IPS-18a (cell line): ENCODE data around the gene CD99L2.

Experiments
- H3K27ac ChIP-seq: one replicate; pipeline ENCODE4 v1.5.1; 2013; ENCODE audit warnings: low read length
- H3K27me3 ChIP-seq: one replicate; pipeline ENCODE4 v1.6.1; 2013; ENCODE audit warnings: mild to moderate bottlenecking, low read length; ENCODE audit not compliant: control insufficient read depth, insufficient read depth
- H3K36me3 ChIP-seq: one replicate; pipeline ENCODE4 v1.6.1; 2013; ENCODE audit warnings: low read depth, low read length; ENCODE audit not compliant: control insufficient read depth
- H3K4me1 ChIP-seq: one replicate; pipeline ENCODE4 v1.6.1; 2013; ENCODE audit warnings: low read depth, low read length; ENCODE audit not compliant: control insufficient read depth
- H3K4me3 ChIP-seq: one replicate; pipeline ENCODE4 v1.5.1; 2013; ENCODE audit warnings: low read length
- H3K9ac ChIP-seq: one replicate; pipeline ENCODE4 v1.6.1; 2013; ENCODE audit warnings: mild to moderate bottlenecking, low read length, moderate library complexity
- H3K9me3 ChIP-seq: one replicate; pipeline ENCODE4 v1.6.1; 2013; ENCODE audit warnings: low read depth, low read length; ENCODE audit not compliant: control insufficient read depth

The CD99L2 gene

DNA sequence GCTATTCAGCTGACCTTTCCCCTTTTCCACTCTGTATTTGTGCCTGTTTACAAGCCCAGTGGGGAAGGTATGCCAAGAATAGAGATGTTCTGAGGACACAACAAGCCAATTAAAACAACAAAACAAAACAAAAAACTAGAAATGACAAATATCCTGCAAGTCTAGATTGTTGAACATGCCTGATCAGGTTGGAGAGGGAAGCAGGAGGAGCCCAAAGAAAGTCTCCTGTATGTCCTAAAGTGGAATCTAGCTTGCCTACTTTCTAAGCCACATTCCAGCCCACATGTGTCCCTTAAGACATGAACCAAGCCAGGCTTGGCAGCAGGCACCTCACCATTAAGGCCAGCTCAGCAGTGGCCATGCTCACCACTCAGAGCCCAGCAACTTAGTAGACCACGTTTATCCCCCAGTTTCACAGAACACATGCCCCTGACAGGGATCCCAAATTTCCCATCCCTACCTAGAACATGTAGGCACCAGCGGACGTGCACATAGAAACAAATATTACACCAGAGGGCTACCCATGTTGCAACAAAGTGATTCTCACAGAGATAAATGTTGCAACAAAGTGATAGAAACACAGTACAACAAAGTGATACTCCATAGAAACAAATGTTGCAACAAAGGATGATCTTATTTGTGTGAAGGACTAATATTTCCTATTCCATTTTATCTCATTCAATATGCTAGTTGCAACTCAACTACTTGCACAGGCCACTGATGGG lies 48.3 kb downstream of the CD99L2 start:
- Histone ChIP-seq H3K9me3 (no peaks in the 10 kb centered on the region), H3K27ac (no peak overlapping the region), H3K9ac (no peak overlapping the region), H3K4me1 (no peaks in the 10 kb centered on the region), H3K27me3 (no peaks in the 10 kb centered on the region), H3K4me3 (no peak overlapping the region), H3K36me3 (no peaks in the 10 kb centered on the region)

DNA sequence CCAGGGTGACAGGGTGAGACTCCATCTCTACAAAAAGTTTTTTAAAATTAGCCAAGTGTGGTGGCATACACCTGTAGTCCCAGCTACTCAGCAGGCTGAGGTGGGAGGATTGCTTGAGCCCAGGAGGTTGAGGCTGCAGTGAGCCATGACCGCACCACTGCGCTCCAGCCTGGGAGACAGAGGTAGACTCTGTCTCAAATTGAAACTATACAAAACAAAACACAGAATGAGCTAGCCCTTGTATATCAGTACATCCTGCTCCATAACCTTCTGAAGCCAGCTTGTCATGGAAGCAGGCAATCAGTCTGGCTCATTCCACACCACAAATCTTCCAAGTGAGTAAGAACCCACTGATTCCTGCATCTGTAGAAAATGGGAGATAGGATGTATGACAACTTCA lies 49.0 kb downstream of the CD99L2 start:
- Histone ChIP-seq H3K9ac (no peak overlapping the region), H3K4me1 (no peaks in the 10 kb centered on the region), H3K27me3 (no peaks in the 10 kb centered on the region), H3K27ac (no peak overlapping the region), H3K36me3 (no peaks in the 10 kb centered on the region), H3K4me3 (no peak overlapping the region), H3K9me3 (no peaks in the 10 kb centered on the region)

DNA sequence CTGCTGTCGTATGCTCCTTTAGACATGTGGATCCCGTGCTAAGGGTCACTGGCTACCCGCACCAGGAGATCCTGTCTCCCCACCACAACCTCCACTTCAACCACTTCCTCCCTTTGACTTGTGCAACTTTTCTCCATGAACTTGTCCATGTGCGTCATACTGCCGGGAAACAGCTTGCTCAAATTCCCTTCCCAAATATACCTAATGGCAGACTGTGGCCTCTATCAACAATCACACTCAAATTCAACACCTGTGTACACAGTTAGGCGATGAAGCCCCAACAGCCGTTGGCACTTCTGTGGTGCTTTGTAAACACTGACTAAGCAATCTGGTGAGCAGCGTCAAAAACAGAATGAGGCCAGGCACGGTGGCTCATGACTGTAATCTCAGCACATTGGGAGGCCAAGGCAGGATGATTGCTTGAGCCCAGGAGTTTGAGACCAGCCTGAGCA lies 49.5 kb downstream of the CD99L2 start:
- H3K36me3 ChIP-seq = no peaks in the 10 kb centered on the region
- no peaks in the 10 kb centered on the region for H3K9me3 ChIP-seq
- H3K4me3 ChIP-seq = no peak overlapping the region
- no peaks in the 10 kb centered on the region for H3K4me1 ChIP-seq
- H3K9ac ChIP-seq = no peak overlapping the region
- H3K27ac ChIP-seq = no peak overlapping the region
- no peaks in the 10 kb centered on the region for H3K27me3 ChIP-seq

DNA sequence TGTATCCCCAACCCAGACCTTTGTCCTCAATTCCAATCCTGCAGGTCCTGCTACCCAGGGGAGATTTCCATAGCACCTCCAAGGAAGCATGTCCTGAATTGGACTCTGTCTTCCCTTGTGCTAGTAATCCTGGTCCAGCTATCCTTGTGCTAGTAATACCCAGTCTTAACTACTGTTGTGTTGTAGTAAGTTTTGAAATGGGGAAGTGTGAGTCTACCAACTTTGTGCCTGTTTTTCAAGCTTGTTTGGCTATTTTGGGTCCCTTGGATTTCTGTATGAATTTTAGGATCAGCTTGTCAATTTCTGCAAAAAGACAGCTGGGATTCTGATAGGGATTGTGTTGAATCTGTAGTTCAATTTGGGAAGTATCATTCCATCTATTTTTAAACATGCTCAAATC lies 51.4 kb downstream of the CD99L2 start:
- no peaks in the 10 kb centered on the region for H3K4me1 ChIP-seq
- peaks cover 3% of the 10 kb centered on the region for H3K9me3 ChIP-seq
- no peaks in the 10 kb centered on the region for H3K36me3 ChIP-seq
- H3K27me3 ChIP-seq = no peaks in the 10 kb centered on the region
- no peak overlapping the region for H3K4me3 ChIP-seq
- H3K9ac ChIP-seq = no peak overlapping the region
- H3K27ac ChIP-seq = no peak overlapping the region

DNA sequence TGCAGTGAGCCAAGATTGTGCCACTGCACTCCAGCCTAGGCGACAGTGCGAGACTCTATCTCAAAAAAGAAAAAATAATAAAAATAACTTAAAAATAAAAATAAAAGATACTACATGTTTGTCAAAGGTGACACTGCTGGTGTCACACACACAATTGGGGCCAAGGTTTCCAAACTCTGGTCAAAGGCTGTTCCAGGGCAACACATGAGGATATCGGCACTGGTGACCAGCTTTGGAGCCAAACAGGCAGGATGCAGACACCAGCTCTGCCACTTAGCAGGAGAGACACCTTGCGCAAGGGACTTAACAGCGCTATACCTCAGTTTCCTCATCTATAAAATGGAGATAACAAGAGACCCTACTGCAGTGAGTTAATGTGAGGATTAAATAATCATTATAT lies 52.3 kb downstream of the CD99L2 start:
- H3K27me3 ChIP-seq = no peaks in the 10 kb centered on the region
- H3K9ac ChIP-seq = no peak overlapping the region
- H3K9me3 ChIP-seq = peaks cover 3% of the 10 kb centered on the region
- H3K4me3 ChIP-seq = no peak overlapping the region
- no peaks in the 10 kb centered on the region for H3K36me3 ChIP-seq
- no peak overlapping the region for H3K27ac ChIP-seq
- no peaks in the 10 kb centered on the region for H3K4me1 ChIP-seq

DNA sequence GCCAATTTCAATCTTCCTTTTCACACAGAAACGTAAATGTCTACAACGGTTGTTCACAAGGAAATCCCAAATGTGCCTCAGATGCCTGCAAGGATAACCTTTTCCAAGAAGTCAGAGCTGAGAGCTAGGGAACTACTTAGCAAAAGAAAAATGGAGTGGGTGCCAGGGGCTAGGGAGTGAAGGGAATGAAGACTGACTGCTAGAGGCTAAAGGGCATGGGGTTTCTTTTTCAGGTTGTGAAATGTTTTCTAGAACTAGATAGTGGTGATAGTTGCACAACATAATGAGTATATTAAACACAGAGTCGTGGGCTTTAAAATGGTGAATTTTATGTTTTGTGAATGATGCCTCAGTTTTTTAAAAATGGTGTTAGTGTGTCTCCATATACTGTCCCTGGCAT lies 53.4 kb downstream of the CD99L2 start:
- Histone ChIP-seq H3K27ac (no peak overlapping the region), H3K36me3 (no peaks in the 10 kb centered on the region), H3K27me3 (no peaks in the 10 kb centered on the region), H3K9ac (no peak overlapping the region), H3K4me1 (no peaks in the 10 kb centered on the region), H3K4me3 (no peak overlapping the region), H3K9me3 (peaks cover 3% of the 10 kb centered on the region)

DNA sequence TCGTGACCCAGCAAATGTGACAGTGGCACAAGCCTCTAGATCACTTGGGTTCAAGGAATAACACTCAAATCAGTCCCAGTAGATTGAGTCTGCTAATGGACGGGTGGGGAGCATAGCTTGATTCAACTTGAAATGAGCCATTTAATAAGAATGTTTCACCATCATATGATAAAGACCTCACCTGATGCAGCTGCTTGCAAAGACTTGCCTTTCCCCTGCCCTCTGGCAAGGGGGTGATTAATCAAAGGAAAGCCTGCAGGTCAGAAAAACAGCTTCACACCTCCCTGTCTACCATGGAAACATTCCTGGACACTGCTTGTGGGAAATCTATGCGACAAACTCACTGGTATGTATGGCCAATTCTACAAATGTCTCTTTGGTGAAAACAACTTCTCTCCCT lies 54.5 kb downstream of the CD99L2 start:
- H3K27me3 ChIP-seq = no peaks in the 10 kb centered on the region
- H3K4me1 ChIP-seq = no peaks in the 10 kb centered on the region
- H3K9me3 ChIP-seq = peaks cover 7% of the 10 kb centered on the region
- H3K9ac ChIP-seq = no peak overlapping the region
- H3K36me3 ChIP-seq = no peaks in the 10 kb centered on the region
- no peak overlapping the region for H3K4me3 ChIP-seq
- no peak overlapping the region for H3K27ac ChIP-seq

DNA sequence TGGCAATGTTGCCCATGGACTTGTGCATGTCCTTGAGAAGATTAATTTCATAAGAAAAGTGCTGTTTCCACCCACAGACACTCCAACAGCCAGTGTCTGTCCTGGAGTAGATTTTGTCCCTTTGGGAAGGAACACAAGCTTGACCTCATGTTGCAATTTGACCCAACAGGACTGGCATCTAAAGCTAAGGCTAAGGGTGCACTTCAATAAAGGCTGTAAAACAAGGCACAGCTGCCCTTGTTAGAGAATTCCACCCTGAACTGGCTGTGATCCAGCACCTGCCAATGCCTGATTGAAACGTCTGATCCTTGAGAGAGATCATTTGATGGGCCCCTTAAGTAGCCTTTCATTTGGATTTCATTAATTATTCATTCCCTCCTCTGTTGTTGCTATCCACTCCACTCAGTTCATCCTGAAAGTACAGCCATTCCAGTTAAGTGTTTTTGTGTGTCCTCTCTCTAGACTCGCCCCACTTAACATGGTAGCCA lies 56.2 kb downstream of the CD99L2 start:
- H3K36me3 ChIP-seq = no peaks in the 10 kb centered on the region
- H3K27me3 ChIP-seq = no peaks in the 10 kb centered on the region
- peaks cover 11% of the 10 kb centered on the region for H3K9me3 ChIP-seq
- no peak overlapping the region for H3K4me3 ChIP-seq
- H3K27ac ChIP-seq = no peak overlapping the region
- H3K9ac ChIP-seq = no peak overlapping the region
- H3K4me1 ChIP-seq = no peaks in the 10 kb centered on the region

DNA sequence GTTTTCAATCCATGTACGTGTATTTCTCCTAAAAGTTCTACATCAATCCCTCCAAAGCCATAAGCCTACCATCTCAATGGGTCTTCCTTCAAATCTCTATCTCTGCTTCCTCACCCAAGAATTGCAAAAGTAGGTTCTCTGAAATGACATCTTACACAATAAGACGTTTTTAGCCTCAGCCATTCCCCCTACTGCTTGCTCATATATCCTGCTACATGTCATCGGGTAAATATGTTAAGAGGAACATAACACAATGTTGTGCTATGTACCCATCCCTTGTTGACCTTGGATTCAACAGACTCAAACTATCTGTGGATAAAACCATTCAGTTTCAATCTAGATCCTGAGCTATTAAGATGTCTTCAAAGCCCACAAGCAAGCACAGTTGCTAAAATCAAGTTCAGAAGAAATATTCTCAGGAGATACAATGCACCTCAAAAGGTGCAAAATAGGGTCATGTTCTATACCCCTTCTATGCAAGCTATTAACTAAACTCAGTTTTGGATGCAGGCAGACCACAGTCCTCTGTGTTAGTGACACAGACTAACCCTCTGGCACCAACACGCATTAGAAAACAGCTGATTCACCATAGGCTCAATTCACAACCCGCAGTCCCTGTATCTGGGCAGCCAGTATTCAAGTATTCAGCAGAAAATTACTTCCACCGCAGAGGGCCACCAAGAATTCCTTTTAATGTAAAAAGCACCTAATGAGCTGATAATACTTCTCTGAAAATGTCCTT lies 56.8 kb downstream of the CD99L2 start:
- H3K9ac ChIP-seq = no peak overlapping the region
- no peak overlapping the region for H3K27ac ChIP-seq
- H3K4me3 ChIP-seq = no peak overlapping the region
- peaks cover 11% of the 10 kb centered on the region for H3K9me3 ChIP-seq
- H3K27me3 ChIP-seq = no peaks in the 10 kb centered on the region
- no peaks in the 10 kb centered on the region for H3K36me3 ChIP-seq
- no peaks in the 10 kb centered on the region for H3K4me1 ChIP-seq

DNA sequence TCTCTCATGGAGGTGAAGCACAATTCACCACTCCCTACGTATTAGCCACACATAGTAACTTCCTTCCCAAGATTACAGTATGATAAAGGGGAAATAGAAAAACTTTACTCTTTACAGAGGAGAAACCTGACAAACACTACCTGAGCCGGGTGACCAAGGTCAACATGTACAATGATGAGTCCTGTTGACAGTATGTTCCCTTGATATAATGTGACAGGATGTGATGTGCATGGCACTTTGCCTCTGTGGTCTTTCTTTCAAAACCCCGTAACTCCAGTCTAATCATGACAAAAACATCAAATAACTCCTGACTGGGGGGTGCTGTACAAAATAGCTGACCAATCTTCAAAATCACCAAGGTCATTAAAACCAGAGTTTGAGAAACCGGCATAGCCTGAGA lies 60.6 kb downstream of the CD99L2 start:
- no peak overlapping the region for H3K4me3 ChIP-seq
- H3K4me1 ChIP-seq = no peaks in the 10 kb centered on the region
- no peaks in the 10 kb centered on the region for H3K27me3 ChIP-seq
- H3K9me3 ChIP-seq = peaks cover 18% of the 10 kb centered on the region
- no peaks in the 10 kb centered on the region for H3K36me3 ChIP-seq
- H3K27ac ChIP-seq = no peak overlapping the region
- no peak overlapping the region for H3K9ac ChIP-seq

DNA sequence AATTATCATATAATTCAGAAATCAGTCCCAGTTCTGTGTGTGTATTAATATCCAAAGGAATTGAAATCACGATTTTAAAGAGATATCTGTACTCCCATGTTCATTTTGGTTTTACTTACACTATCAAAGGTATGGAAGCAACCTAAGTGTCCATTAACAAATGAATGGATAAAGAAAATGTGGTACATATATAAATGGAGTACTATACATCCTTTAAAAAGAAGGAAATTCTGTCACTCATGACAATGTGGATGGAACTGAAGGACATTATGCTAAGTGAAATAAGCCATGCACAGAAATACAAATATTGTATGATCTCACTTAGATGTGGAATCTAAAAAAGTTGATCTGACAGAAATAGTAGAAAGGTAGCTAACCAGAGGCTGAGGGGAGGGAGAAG lies 63.8 kb downstream of the CD99L2 start:
- Histone ChIP-seq H3K27me3 (no peaks in the 10 kb centered on the region), H3K27ac (no peak overlapping the region), H3K9ac (no peak overlapping the region), H3K9me3 (peaks cover 22% of the 10 kb centered on the region), H3K4me3 (no peak overlapping the region), H3K36me3 (no peaks in the 10 kb centered on the region), H3K4me1 (no peaks in the 10 kb centered on the region)
